PC-3 (cell line): ENCODE data around the gene FGGY. TPM values are rescaled to one million over a fixed set of nuclear protein-coding genes. Genes with fewer than 3 reads are reported as not detected.
A peak's percentile ranks its signal among the peaks of the same experiment; 100 is the strongest.

Experiments
- ATAC-seq: fragments of 200-7000 bp; cut with Tn5 transposase; 2 replicates; pipeline ENCODE4 v1.9.1; 2020; ENCODE audit warnings: mild to moderate bottlenecking, moderate library complexity
- BruUV-seq: library from RNA; stranded (reverse); fragments of 400-500 nt; replicated peaks from 2 replicates; lab custom pipeline; 2021; lab: Mats Ljungman, UMichigan
- CTCF ChIA-PET: fragments of 300-600 bp; sonication (Branson Sonifier 250); formaldehyde crosslinking; loops from one replicate; lab custom pipeline; 2022; ENCODE audit warnings: antibody characterized with exemption; lab: Charles Lee
- POLR2A ChIA-PET: fragments of 300-600 bp; sonication (Branson Sonifier 250); formaldehyde crosslinking; loops from one replicate; lab custom pipeline; 2022; ENCODE audit warnings: antibody characterized with exemption; ENCODE audit not compliant: unreplicated experiment; lab: Charles Lee
- DNase-seq: peaks from one replicate; pipeline ENCODE4 v3.0.0-alpha.2; 2015
- H2AFZ ChIP-seq: fragments of 300-600 bp; sonication (generic); 2 replicates; pipeline ENCODE4 v1.6.0; 2016; ENCODE audit warnings: antibody characterized with exemption, low read length
- H3F3A ChIP-seq: fragments of 300-600 bp; sonication (generic); one replicate; pipeline ENCODE4 v1.6.0; 2017; ENCODE audit warnings: antibody characterized with exemption, low read length, control low read depth, mild to moderate bottlenecking; ENCODE audit not compliant: unreplicated experiment
- H3K27ac ChIP-seq: fragments of 300-600 bp; sonication (generic); 2 replicates; pipeline ENCODE4 v1.5.1; 2016; ENCODE audit warnings: mild to moderate bottlenecking, low read length
- H3K27me3 ChIP-seq: fragments of 300-600 bp; sonication (generic); 2 replicates; pipeline ENCODE4 v1.6.1; 2016; ENCODE audit warnings: low read length, mixed read lengths
- H3K36me3 ChIP-seq: fragments of 300-600 bp; sonication (generic); 2 replicates; pipeline ENCODE4 v1.6.1; 2016; ENCODE audit warnings: low read depth, mixed run types, low read length, mixed read lengths
- H3K4me1 ChIP-seq: fragments of 300-600 bp; sonication (generic); 2 replicates; pipeline ENCODE4 v1.5.1; 2016; ENCODE audit warnings: low read length; ENCODE audit not compliant: insufficient read depth
- H3K4me2 ChIP-seq: fragments of 300-600 bp; sonication (generic); 2 replicates; pipeline ENCODE4 v1.6.0; 2016; ENCODE audit warnings: low read length
- H3K4me3 ChIP-seq: fragments of 300-600 bp; sonication (generic); 2 replicates; pipeline ENCODE4 v1.5.1; 2016; ENCODE audit warnings: mild to moderate bottlenecking, low read length, mixed read lengths
- H3K79me2 ChIP-seq: fragments of 300-600 bp; sonication (generic); 2 replicates; pipeline ENCODE4 v1.6.1; 2017; ENCODE audit warnings: low read length, mixed read lengths
- H3K9ac ChIP-seq: fragments of 300-600 bp; sonication (generic); 2 replicates; pipeline ENCODE4 v1.6.0; 2016; ENCODE audit warnings: mild to moderate bottlenecking, low read length
- H3K9me2 ChIP-seq: fragments of 300-600 bp; sonication (generic); replicated peaks from 2 replicates; pipeline ENCODE4 v1.6.1; 2016; ENCODE audit warnings: mixed run types, low read length, mixed read lengths
- H3K9me3 ChIP-seq: fragments of 300-600 bp; sonication (generic); 2 replicates; pipeline ENCODE4 v1.6.1; 2016; ENCODE audit warnings: low read length, mixed read lengths
- H4K20me1 ChIP-seq: fragments of 300-600 bp; sonication (generic); 2 replicates; pipeline ENCODE4 v1.6.1; 2016; ENCODE audit warnings: low read length, mixed read lengths
- CTCF ChIP-seq: fragments of 300-600 bp; sonication (generic); conservative IDR thresholded peaks from 2 replicates; pipeline ENCODE4 v1.5.1; 2017; ENCODE audit warnings: antibody characterized with exemption, low read depth, mild to moderate bottlenecking, low read length
- EZH2 ChIP-seq: fragments of 300-600 bp; sonication (generic); IDR thresholded peaks from one replicate; pipeline ENCODE4 v1.6.1; 2017; ENCODE audit warnings: antibody characterized with exemption, mild to moderate bottlenecking, low read length; ENCODE audit not compliant: unreplicated experiment
- EZH2phosphoT487 ChIP-seq: fragments of 300-600 bp; sonication (generic); IDR thresholded peaks from 2 replicates; pipeline ENCODE4 v1.6.1; 2018; ENCODE audit warnings: mild to moderate bottlenecking, antibody characterized with exemption, low read length, borderline replicate concordance
- intact Hi-C: fragments of 100-400 bp; cut with micrococcal nuclease; formaldehyde crosslinking; loops from 2 replicates; pipeline ENCODE4 v1.9.0; 2023
- total RNA-seq: library from RNA; depleted of rRNA; stranded (reverse); fragments of >200 nt; gene quantifications from 2 replicates; pipeline ENCODE4 v1.2.3, GENCODE V29; 2014

FGGY gene
- total RNA-seq, 1 experiment from 2014 or later: 7.4 TPM

- no peaks in the 10 kb centered on the region for H4K20me1 ChIP-seq
- TF ChIP-seq EZH2phosphoT487 (no peak), CTCF (no peak), EZH2 (no peak)
- H3K36me3 ChIP-seq: no peaks in the 10 kb centered on the region
- H3K79me2 ChIP-seq: no peaks in the 10 kb centered on the region
- CTCF ChIA-PET: no interaction called here
- no peak overlapping the region for H3K27ac ChIP-seq
- no peak overlapping the region for H3K4me2 ChIP-seq
- POLR2A ChIA-PET: no interaction called here
- H3K9me2 ChIP-seq: no peaks in the 10 kb centered on the region
- ATAC-seq (no peak), DNase-seq (peak; percentile 16)
- H3K4me1 ChIP-seq: peaks cover 8% of the 10 kb centered on the region
- no peak overlapping the region for H2AFZ ChIP-seq
- H3K9ac ChIP-seq: no peak overlapping the region
- H3K27me3 ChIP-seq: no peaks in the 10 kb centered on the region
- intact Hi-C loops: no loop called here
- no peak overlapping the region for H3K4me3 ChIP-seq
- BruUV-seq: no TSS peak
- H3F3A ChIP-seq: no peaks in the 10 kb centered on the region
- no peaks in the 10 kb centered on the region for H3K9me3 ChIP-seq
Observed at GRCh38 chr1:59401581-59401980, 104.7 kb downstream of the FGGY start.

GRCh38 chr1:59404796-59405195 is 107.9 kb downstream of the FGGY start:
- Histone ChIP-seq H3K4me3 (no peak overlapping the region), H3K36me3 (no peaks in the 10 kb centered on the region), H3K27me3 (no peaks in the 10 kb centered on the region), H3F3A (no peaks in the 10 kb centered on the region), H2AFZ (no peak overlapping the region), H3K4me1 (peaks cover 8% of the 10 kb centered on the region), H4K20me1 (no peaks in the 10 kb centered on the region), H3K79me2 (no peaks in the 10 kb centered on the region), H3K9ac (no peak overlapping the region), H3K27ac (no peak overlapping the region), H3K9me2 (no peaks in the 10 kb centered on the region), H3K4me2 (no peak overlapping the region), H3K9me3 (no peaks in the 10 kb centered on the region)
- intact Hi-C loops: no loop called here
- DNase-seq (no peak), ATAC-seq (no peak)
- ChIA-PET POLR2A (no interaction called here), CTCF (no interaction called here)
- BruUV-seq: no TSS peak
- TF ChIP-seq EZH2: no peak
- TF ChIP-seq EZH2phosphoT487: no peak
- TF ChIP-seq CTCF: no peak

- POLR2A ChIA-PET: no interaction called here
- H3K4me2 ChIP-seq: no peak overlapping the region
- no peak overlapping the region for H2AFZ ChIP-seq
- H3K4me3 ChIP-seq: no peak overlapping the region
- H3K9ac ChIP-seq: no peak overlapping the region
- H3K27me3 ChIP-seq: no peaks in the 10 kb centered on the region
- no peaks in the 10 kb centered on the region for H3K79me2 ChIP-seq
- no peak overlapping the region for H3K27ac ChIP-seq
- no peaks in the 10 kb centered on the region for H4K20me1 ChIP-seq
- intact Hi-C loops: no loop called here
- TF ChIP-seq CTCF: no peak
- no peak for DNase-seq
- no TSS peak for BruUV-seq
- no peaks in the 10 kb centered on the region for H3K36me3 ChIP-seq
- ATAC-seq: no peak
- H3K9me3 ChIP-seq: no peaks in the 10 kb centered on the region
- CTCF ChIA-PET: no interaction called here
- no peaks in the 10 kb centered on the region for H3F3A ChIP-seq
- H3K9me2 ChIP-seq: 0 out of 2 replicates have a peak, but pooled peaks cover 5% of the 10 kb centered on the region
- H3K4me1 ChIP-seq: peaks cover 4% of the 10 kb centered on the region
Observed at GRCh38 chr1:59406437-59407164, 109.7 kb downstream of the FGGY start.
